Body of pancreas (tissue), 4 donors: Measurements from ENCODE around the gene GPR21. TPM values are rescaled to one million over a fixed set of nuclear protein-coding genes. Genes with fewer than 3 reads are reported as not detected.

Experiments
- ATAC-seq: fragments of 150-250 bp; one replicate; pipeline ENCODE4 v1.9.1; 2016
- DNase-seq, 4 donors: peaks; one replicate each; pipeline ENCODE4 v3.0.0-alpha.2; 2019
- H3K27ac ChIP-seq, 4 donors: fragments of 200-600 bp; sonication (generic); 1 replicate in 3 of 4; 2 replicates in 1 of 4; pipeline versions ENCODE4 v1.5.1 to v1.6.1; 2016 to 2019; ENCODE audit warnings: mild to moderate bottlenecking in 1 of 4, mixed read lengths in 1 of 4, moderate library complexity in 1 of 4
- H3K27me3 ChIP-seq, 2 donors: fragments of 200-600 bp; sonication (generic); one replicate each; pipeline ENCODE4 v1.6.0; 2016; ENCODE audit warnings: mild to moderate bottlenecking in 1 of 2
- H3K36me3 ChIP-seq, 2 donors: fragments of 200-600 bp; sonication (generic); replicated peaks in 1 of 2; 2 replicates each; pipeline ENCODE4 v1.5.1; 2016; ENCODE audit warnings: low read depth in 2 of 2; ENCODE audit not compliant: insufficient read depth in 1 of 2
- H3K4me1 ChIP-seq: fragments of 200-600 bp; sonication (generic); one replicate; pipeline ENCODE4 v1.6.0; 2016
- H3K4me3 ChIP-seq, 2 donors: fragments of 200-600 bp; sonication (generic); 1 replicate in 1 of 2; 2 replicates in 1 of 2; pipeline ENCODE4 v1.5.1; 2016 to 2019
- H3K9me3 ChIP-seq, 3 donors: fragments of 200-600 bp; sonication (generic); 1 replicate in 2 of 3; 2 replicates in 1 of 3; pipeline ENCODE4 v1.5.1; 2016
- CTCF ChIP-seq, 7 experiments: fragments of 450-650 bp in 4 of 7; fragments of 200-600 bp in 3 of 7; sonication (generic) in 3 of 7; IDR thresholded peaks; one replicate each; pipeline ENCODE4 v1.5.1; 2016 to 2019; ENCODE audit warnings: antibody characterized with exemption in 7 of 7
- POLR2A ChIP-seq, 3 donors: fragments of 450-650 bp; IDR thresholded peaks; one replicate each; pipeline ENCODE4 v1.6.1; 2016; ENCODE audit warnings: antibody characterized with exemption in 3 of 3, mild to moderate bottlenecking in 2 of 3
- WGBS, 2 donors: methylation state at CpG; one replicate each; pipeline ENCODE4 v1.1.5; 2017; 5-methylcytosine and 5-hydroxymethylcytosine counted together
- intact Hi-C: fragments of 100-400 bp; cut with DNase I; formaldehyde crosslinking; loops from one replicate; pipeline ENCODE4 v1.15.1; 2023
- total RNA-seq, 2 donors: library from RNA; depleted of rRNA; stranded (reverse); fragments of >200 nt; gene quantifications; one replicate each; pipeline ENCODE4 v1.1.0, GENCODE V29; 2016

Gene GPR21
- total RNA-seq, 2 donors from 2014 or later, result not detected

DNA sequence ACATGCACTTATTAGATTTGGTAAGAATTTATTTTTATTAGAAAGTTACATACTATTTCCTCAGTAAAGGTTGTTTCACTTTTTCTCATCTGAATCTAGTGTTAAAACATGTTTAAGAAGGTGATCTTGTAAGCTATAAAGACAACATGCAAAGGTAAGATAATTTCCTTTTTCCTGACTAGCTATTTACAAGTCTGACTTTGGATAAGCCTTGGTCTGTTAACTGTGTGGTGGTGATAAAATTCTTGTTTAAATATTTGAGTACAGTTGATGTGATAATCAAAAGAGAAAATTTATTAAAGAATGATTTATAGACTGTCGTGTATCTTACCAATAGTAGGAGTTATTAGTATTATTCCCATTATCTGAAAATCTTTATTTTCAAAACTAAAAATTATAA, 36.9 kb upstream of the GPR21 start:
- TF ChIP-seq CTCF (IDR thresholded peaks at IDR 0.05) (no peak), POLR2A (IDR thresholded peaks at IDR 0.05) (no peak)
- Histone ChIP-seq H3K27me3 (no peaks in the 10 kb centered on the region), H3K9me3 (no peaks in the 10 kb centered on the region), H3K27ac (no peak overlapping the region), H3K4me1 (peaks cover 5% of the 10 kb centered on the region), H3K36me3 (peaks cover 0 to 13% of the 10 kb centered on the region in 2 donors), H3K4me3 (no peak overlapping the region)
- intact Hi-C loops, result loop anchor here (10.0 kb wide), 1 partner anchor 112 kb away; no protein-coding TSS in a partner anchor
- WGBS, 2 donors, result 32 to 40% methylated on average over 1 of the region's 1 CpG
- no peak for DNase-seq
- no peak for ATAC-seq

- H3K27ac ChIP-seq, result no peak overlapping the region
- peaks cover 0 to 13% of the 10 kb centered on the region in 2 donors for H3K36me3 ChIP-seq
- DNase-seq (no peak), ATAC-seq (no peak)
- TF ChIP-seq CTCF (IDR thresholded peaks at IDR 0.05) (no peak), POLR2A (IDR thresholded peaks at IDR 0.05) (no peak)
- WGBS, 2 donors, result 79 to 88% methylated on average over 5 of the region's 5 CpGs
- H3K9me3 ChIP-seq, result no peaks in the 10 kb centered on the region
- H3K4me3 ChIP-seq, result no peak overlapping the region
- intact Hi-C loops, result loop anchor here (10.0 kb wide), 1 partner anchor 114 kb away; no protein-coding TSS in a partner anchor
- H3K4me1 ChIP-seq, result peaks cover 5% of the 10 kb centered on the region
- H3K27me3 ChIP-seq, result no peaks in the 10 kb centered on the region
These were observed 35.0 kb upstream of the GPR21 start for GRCh38 chr9:122998448-122998847.

DNA sequence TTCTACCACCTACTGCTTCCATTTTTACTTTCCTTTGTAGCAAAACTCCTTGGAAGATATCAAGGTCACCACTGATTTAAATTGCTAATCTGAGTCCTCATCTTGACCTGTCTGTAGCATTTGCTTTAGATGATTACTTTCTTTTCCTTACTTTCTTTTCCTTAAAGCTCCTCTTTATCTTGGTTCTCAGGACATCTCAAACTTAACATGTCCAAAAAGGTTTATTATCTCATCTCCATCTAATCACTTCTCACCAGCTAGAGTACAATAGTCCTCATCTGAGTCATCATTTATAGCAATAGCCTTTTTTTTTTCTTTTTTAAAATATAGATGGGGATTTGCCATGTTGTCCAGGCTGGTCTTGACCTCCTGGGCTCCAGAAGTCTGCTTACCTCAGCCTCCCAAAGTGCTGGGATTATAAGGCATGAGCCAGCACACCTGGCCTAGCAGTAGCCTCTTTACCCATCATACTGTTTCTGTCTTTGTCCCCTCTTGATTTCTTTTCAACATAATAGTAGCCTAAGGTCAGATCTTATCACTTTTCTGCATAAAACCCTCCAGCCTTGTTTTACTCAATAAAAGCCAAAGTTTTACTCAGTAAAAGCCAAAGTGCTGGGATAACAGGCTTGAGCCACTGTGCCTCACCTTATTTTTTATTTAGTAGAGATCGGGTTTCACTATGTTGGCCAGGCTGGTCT, 32.9 kb upstream of the GPR21 start:
- DNase-seq (no peak), ATAC-seq (no peak)
- Histone ChIP-seq H3K4me1 (peaks cover 5% of the 10 kb centered on the region), H3K4me3 (no peak overlapping the region), H3K36me3 (peaks cover 0 to 13% of the 10 kb centered on the region in 2 donors), H3K9me3 (no peaks in the 10 kb centered on the region), H3K27me3 (no peaks in the 10 kb centered on the region), H3K27ac (no peak overlapping the region)
- intact Hi-C loops, result no loop called here
- no peak for TF ChIP-seq CTCF (IDR thresholded peaks at IDR 0.05)
- no peak for TF ChIP-seq POLR2A (IDR thresholded peaks at IDR 0.05)
- 92 to 94% methylated on average over 1 of the region's 1 CpG for WGBS, 2 donors

- intact Hi-C loops, result no loop called here
- Histone ChIP-seq H3K4me3 (no peak overlapping the region), H3K36me3 (peaks cover 0 to 5% of the 10 kb centered on the region in 2 donors), H3K9me3 (no peaks in the 10 kb centered on the region), H3K27ac (no peak overlapping the region), H3K4me1 (no peaks in the 10 kb centered on the region), H3K27me3 (no peaks in the 10 kb centered on the region)
- WGBS, 2 donors, result 61 to 75% methylated on average over 5 of the region's 5 CpGs
- DNase-seq, result no peak
- TF ChIP-seq CTCF (IDR thresholded peaks at IDR 0.05), result no peak
- no peak for TF ChIP-seq POLR2A (IDR thresholded peaks at IDR 0.05)
- ATAC-seq, result no peak
These were observed 30.7 kb upstream of the GPR21 start for GRCh38 chr9:123002754-123003153.

- TF ChIP-seq CTCF (IDR thresholded peaks at IDR 0.05) (no peak), POLR2A (IDR thresholded peaks at IDR 0.05) (no peak)
- peaks cover 0 to 5% of the 10 kb centered on the region in 2 donors for H3K36me3 ChIP-seq
- DNase-seq (no peak), ATAC-seq (no peak)
- no peaks in the 10 kb centered on the region for H3K27me3 ChIP-seq
- intact Hi-C loops, result no loop called here
- WGBS, 2 donors, result 76 to 90% methylated on average over 2 of the region's 2 CpGs
- no peaks in the 10 kb centered on the region for H3K4me1 ChIP-seq
- H3K4me3 ChIP-seq, result no peak overlapping the region
- H3K9me3 ChIP-seq, result no peaks in the 10 kb centered on the region
- H3K27ac ChIP-seq, result no peak overlapping the region
These were observed 30.0 kb upstream of the GPR21 start for GRCh38 chr9:123003466-123003865.
